Psoas muscle (tissue), 8 donors: ENCODE data around the gene CACNA1C. TPM values are rescaled to one million over a fixed set of nuclear protein-coding genes. Genes with fewer than 3 reads are reported as not detected.
A peak's percentile ranks its signal among the peaks of the same experiment; 100 is the strongest.

ENCODE experiments used
- ATAC-seq, 4 donors: fragments of 200-7000 bp; cut with Tn5 transposase; one replicate each; pipeline ENCODE4 v1.9.1; 2020; ENCODE audit warnings: moderate library complexity in 3 of 4, mild to moderate bottlenecking in 2 of 4
- DNase-seq, 2 donors: peaks; one replicate each; pipeline ENCODE4 v3.0.0-alpha.2; 2020
- H3K27ac ChIP-seq: fragments of 200-600 bp; one replicate; pipeline ENCODE4 v1.8.0; 2022
- H3K27me3 ChIP-seq, 3 donors: fragments of 200-600 bp in 1 of 3; one replicate each; pipeline versions ENCODE4 v1.6.1 to v1.8.0; 2013 to 2022; ENCODE audit warnings: low read length in 2 of 3, mild to moderate bottlenecking in 2 of 3, moderate library complexity in 1 of 3; ENCODE audit not compliant: insufficient read depth in 3 of 3
- H3K36me3 ChIP-seq, 2 donors: fragments of 200-600 bp in 1 of 2; one replicate each; pipeline versions ENCODE4 v1.6.1 to v1.8.0; 2013 to 2022; ENCODE audit warnings: low read depth in 1 of 2, mild to moderate bottlenecking in 1 of 2, moderate library complexity in 1 of 2; ENCODE audit not compliant: insufficient read depth in 1 of 2
- H3K4me1 ChIP-seq: fragments of 200-600 bp; one replicate; pipeline ENCODE4 v1.8.0; 2022
- H3K4me3 ChIP-seq: fragments of 200-600 bp; one replicate; pipeline ENCODE4 v1.8.0; 2022; ENCODE audit warnings: mild to moderate bottlenecking
- H3K9me3 ChIP-seq: fragments of 200-600 bp; one replicate; pipeline ENCODE4 v1.8.0; 2022
- WGBS, 3 donors: extraction: QIAGEN DNeasy Blood & Tissue Kit; methylation state at CpG; one replicate each; pipeline versions ENCODE4 v1.1.6 to v1.1.7; 2013; 5-methylcytosine and 5-hydroxymethylcytosine counted together
- intact Hi-C, 2 donors: fragments of 100-400 bp; cut with DNase I; formaldehyde crosslinking; loops; one replicate each; pipeline versions ENCODE4 v1.11.0 to v1.14.2; 2022
- polyA plus RNA-seq, 3 donors: library from polyadenylated mRNA; stranded (reverse); fragments of 200-250 nt; gene quantifications; one replicate each; pipeline ENCODE4 v1.2.3, GENCODE V29; 2013
- total RNA-seq, 4 donors: library from RNA; stranded (reverse); fragmentation: NEBNext Ultra II Directional in 2 of 4; extraction: Animal tissue kit (Norgen Biotek cat#: 25700) in 2 of 4; gene quantifications; one replicate each; pipeline versions ENCODE4 v1.2.1 to v1.2.4, GENCODE V29; 2021 to 2023
- TF ChIP-seq, protein P1 (sequence below): fragments of 200-600 bp; IDR thresholded peaks from one replicate; pipeline ENCODE4 v1.8.0; 2022; ENCODE audit warnings: antibody characterized with exemption
- donor health status: healthy with polysubstance abuse.
- donor health status: DM: no; HTN: no; CAD: no; lungs with moderate emphysema.
- donor health status: Bipolar disorder and iron deficiency.
- donor health status: healthy.
- donor health status: DM: yes; HTN: yes; CAD: no.
- donor health status: DM: no; HTN: no; CAD: no.
- donor health status: DM: no; HTN: no; CAD: no.
- donor health status: DM: yes; HTN: yes; CAD: no.

CACNA1C gene
- total and polyA plus RNA-seq, 7 donors, result 0.26 to 2.9 (median 0.95) TPM

GRCh38 chr12:2334271-2334670 is 281.5 kb downstream of the CACNA1C start:
- H3K4me3 ChIP-seq, result no peak overlapping the region
- intact Hi-C loops, result no loop called here
- no peaks in the 10 kb centered on the region for H3K27me3 ChIP-seq
- H3K4me1 ChIP-seq, result peaks cover 42% of the 10 kb centered on the region
- no peaks in the 10 kb centered on the region for H3K36me3 ChIP-seq
- TF ChIP-seq, protein P1, sequence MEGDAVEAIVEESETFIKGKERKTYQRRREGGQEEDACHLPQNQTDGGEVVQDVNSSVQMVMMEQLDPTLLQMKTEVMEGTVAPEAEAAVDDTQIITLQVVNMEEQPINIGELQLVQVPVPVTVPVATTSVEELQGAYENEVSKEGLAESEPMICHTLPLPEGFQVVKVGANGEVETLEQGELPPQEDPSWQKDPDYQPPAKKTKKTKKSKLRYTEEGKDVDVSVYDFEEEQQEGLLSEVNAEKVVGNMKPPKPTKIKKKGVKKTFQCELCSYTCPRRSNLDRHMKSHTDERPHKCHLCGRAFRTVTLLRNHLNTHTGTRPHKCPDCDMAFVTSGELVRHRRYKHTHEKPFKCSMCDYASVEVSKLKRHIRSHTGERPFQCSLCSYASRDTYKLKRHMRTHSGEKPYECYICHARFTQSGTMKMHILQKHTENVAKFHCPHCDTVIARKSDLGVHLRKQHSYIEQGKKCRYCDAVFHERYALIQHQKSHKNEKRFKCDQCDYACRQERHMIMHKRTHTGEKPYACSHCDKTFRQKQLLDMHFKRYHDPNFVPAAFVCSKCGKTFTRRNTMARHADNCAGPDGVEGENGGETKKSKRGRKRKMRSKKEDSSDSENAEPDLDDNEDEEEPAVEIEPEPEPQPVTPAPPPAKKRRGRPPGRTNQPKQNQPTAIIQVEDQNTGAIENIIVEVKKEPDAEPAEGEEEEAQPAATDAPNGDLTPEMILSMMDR, result no peak
- no peak overlapping the region for H3K27ac ChIP-seq
- ATAC-seq, result no peak
- DNase-seq, result no peak
- 90 to 93% (median 92%) methylated on average over 6 of the region's 6 CpGs for WGBS, 3 donors
- no peaks in the 10 kb centered on the region for H3K9me3 ChIP-seq

GRCh38 chr12:2334689-2335088 is 281.9 kb downstream of the CACNA1C start:
- DNase-seq (no peak), ATAC-seq (no peak)
- peaks cover 44% of the 10 kb centered on the region for H3K4me1 ChIP-seq
- no peaks in the 10 kb centered on the region for H3K9me3 ChIP-seq
- 91 to 93% (median 92%) methylated on average over 4 of the region's 4 CpGs for WGBS, 3 donors
- H3K27ac ChIP-seq, result no peak overlapping the region
- no peak overlapping the region for H3K4me3 ChIP-seq
- TF ChIP-seq, protein P1, result no peak
- intact Hi-C loops, result no loop called here
- H3K27me3 ChIP-seq, result no peaks in the 10 kb centered on the region
- H3K36me3 ChIP-seq, result no peaks in the 10 kb centered on the region

DNA sequence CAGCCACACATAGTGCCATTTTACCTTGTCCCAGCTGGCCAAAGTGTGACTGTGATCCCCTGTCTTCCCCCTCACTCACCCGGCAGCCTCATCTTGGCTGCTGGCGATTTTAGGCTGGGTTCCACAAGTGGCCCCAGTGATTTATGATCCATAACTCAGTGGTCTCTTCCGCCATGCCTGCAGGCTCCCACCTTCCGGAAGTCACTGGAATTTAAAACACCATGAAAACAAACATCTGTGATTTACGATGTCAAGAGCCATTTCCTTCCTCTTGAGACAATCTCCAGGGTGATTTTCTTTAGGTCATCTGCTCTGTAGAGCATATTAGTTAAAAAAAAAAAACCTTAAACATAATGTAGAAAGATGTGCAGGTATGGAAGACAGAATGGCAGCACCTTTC is 282.3 kb downstream of the CACNA1C start:
- ATAC-seq (no peak), DNase-seq (no peak)
- Histone ChIP-seq H3K27me3 (no peaks in the 10 kb centered on the region), H3K9me3 (no peaks in the 10 kb centered on the region), H3K4me1 (peaks cover 48% of the 10 kb centered on the region), H3K27ac (peak overlapping the region; percentile 97), H3K4me3 (no peak overlapping the region), H3K36me3 (no peaks in the 10 kb centered on the region)
- TF ChIP-seq, protein P1, result no peak
- 65 to 76% (median 70%) methylated on average over 5 of the region's 5 CpGs for WGBS, 3 donors
- intact Hi-C loops, result no loop called here

GRCh38 chr12:2335513-2335912 is 282.7 kb downstream of the CACNA1C start:
- 69 to 83% (median 73%) methylated on average over 3 of the region's 3 CpGs for WGBS, 3 donors
- intact Hi-C loops, result no loop called here
- DNase-seq, result no peak
- TF ChIP-seq, protein P1, result no peak
- Histone ChIP-seq H3K9me3 (no peaks in the 10 kb centered on the region), H3K4me1 (peaks cover 50% of the 10 kb centered on the region), H3K27ac (peak overlapping the region; percentile 97), H3K4me3 (no peak overlapping the region), H3K36me3 (no peaks in the 10 kb centered on the region), H3K27me3 (no peaks in the 10 kb centered on the region)
- ATAC-seq, result peak in 1 of 4 donors; percentile 15

DNA sequence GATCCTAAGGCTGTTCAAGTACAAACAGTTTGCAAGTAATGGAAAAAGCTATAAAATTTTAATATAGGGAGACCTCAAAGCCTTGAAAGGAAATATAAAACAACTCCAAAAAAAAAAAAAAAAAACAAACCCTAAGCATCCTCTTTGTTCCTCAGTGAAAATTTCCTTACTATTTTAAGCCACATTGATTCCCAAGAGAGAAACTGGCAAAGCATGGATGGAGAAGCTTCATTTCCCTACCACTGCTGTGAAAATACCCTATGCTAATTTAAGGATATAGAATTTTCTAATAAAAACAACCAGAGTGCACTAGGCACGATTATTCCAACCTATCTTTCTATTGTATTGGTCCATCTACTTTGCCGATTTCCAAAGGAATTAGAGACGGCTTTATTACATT is 283.1 kb downstream of the CACNA1C start:
- WGBS, 3 donors, result 63 to 67% (median 67%) methylated on average over 3 of the region's 3 CpGs
- DNase-seq (no peak), ATAC-seq (no peak)
- H3K27me3 ChIP-seq, result no peaks in the 10 kb centered on the region
- TF ChIP-seq, protein P1, result no peak
- peaks cover 53% of the 10 kb centered on the region for H3K4me1 ChIP-seq
- H3K27ac ChIP-seq, result peak overlapping the region; percentile 97
- intact Hi-C loops, result no loop called here
- H3K4me3 ChIP-seq, result no peak overlapping the region
- no peaks in the 10 kb centered on the region for H3K9me3 ChIP-seq
- no peaks in the 10 kb centered on the region for H3K36me3 ChIP-seq
